Psoas muscle (tissue), 8 donors: Measurements from ENCODE around the gene OTOG. TPM values are rescaled to one million over a fixed set of nuclear protein-coding genes. Genes with fewer than 3 reads are reported as not detected.

Source experiments
- ATAC-seq, 4 donors: fragments of 200-7000 bp; cut with Tn5 transposase; one replicate each; pipeline ENCODE4 v1.9.1; 2020; ENCODE audit warnings: moderate library complexity in 3 of 4, mild to moderate bottlenecking in 2 of 4
- DNase-seq, 2 donors: peaks; one replicate each; pipeline ENCODE4 v3.0.0-alpha.2; 2020
- H3K27ac ChIP-seq: fragments of 200-600 bp; one replicate; pipeline ENCODE4 v1.8.0; 2022
- H3K27me3 ChIP-seq, 3 donors: fragments of 200-600 bp in 1 of 3; one replicate each; pipeline versions ENCODE4 v1.6.1 to v1.8.0; 2013 to 2022; ENCODE audit warnings: low read length in 2 of 3, mild to moderate bottlenecking in 2 of 3, moderate library complexity in 1 of 3; ENCODE audit not compliant: insufficient read depth in 3 of 3
- H3K36me3 ChIP-seq, 2 donors: fragments of 200-600 bp in 1 of 2; one replicate each; pipeline versions ENCODE4 v1.6.1 to v1.8.0; 2013 to 2022; ENCODE audit warnings: low read depth in 1 of 2, mild to moderate bottlenecking in 1 of 2, moderate library complexity in 1 of 2; ENCODE audit not compliant: insufficient read depth in 1 of 2
- H3K4me1 ChIP-seq: fragments of 200-600 bp; one replicate; pipeline ENCODE4 v1.8.0; 2022
- H3K4me3 ChIP-seq: fragments of 200-600 bp; one replicate; pipeline ENCODE4 v1.8.0; 2022; ENCODE audit warnings: mild to moderate bottlenecking
- H3K9me3 ChIP-seq: fragments of 200-600 bp; one replicate; pipeline ENCODE4 v1.8.0; 2022
- CTCF ChIP-seq: fragments of 200-600 bp; IDR thresholded peaks from one replicate; pipeline ENCODE4 v1.8.0; 2022; ENCODE audit warnings: antibody characterized with exemption
- WGBS, 3 donors: extraction: QIAGEN DNeasy Blood & Tissue Kit; methylation state at CpG; one replicate each; pipeline versions ENCODE4 v1.1.6 to v1.1.7; 2013; 5-methylcytosine and 5-hydroxymethylcytosine counted together
- intact Hi-C, 2 donors: fragments of 100-400 bp; cut with DNase I; formaldehyde crosslinking; loops; one replicate each; pipeline versions ENCODE4 v1.11.0 to v1.14.2; 2022
- polyA plus RNA-seq, 3 donors: library from polyadenylated mRNA; stranded (reverse); fragments of 200-250 nt; gene quantifications; one replicate each; pipeline ENCODE4 v1.2.3, GENCODE V29; 2013
- total RNA-seq, 4 donors: library from RNA; stranded (reverse); fragmentation: NEBNext Ultra II Directional in 2 of 4; extraction: Animal tissue kit (Norgen Biotek cat#: 25700) in 2 of 4; gene quantifications; one replicate each; pipeline versions ENCODE4 v1.2.1 to v1.2.4, GENCODE V29; 2021 to 2023
- donor health status: healthy with polysubstance abuse.
- donor health status: DM: no; HTN: no; CAD: no; lungs with moderate emphysema.
- donor health status: Bipolar disorder and iron deficiency.
- donor health status: healthy.
- donor health status: DM: yes; HTN: yes; CAD: no.
- donor health status: DM: no; HTN: no; CAD: no.
- donor health status: DM: no; HTN: no; CAD: no.
- donor health status: DM: yes; HTN: yes; CAD: no.

Gene OTOG
- total and polyA plus RNA-seq, 7 donors, result not detected

- Histone ChIP-seq H3K27me3 (no peaks in the 10 kb centered on the region), H3K4me1 (no peaks in the 10 kb centered on the region), H3K36me3 (no peaks in the 10 kb centered on the region), H3K27ac (no peak overlapping the region), H3K4me3 (no peak overlapping the region), H3K9me3 (no peaks in the 10 kb centered on the region)
- 86 to 91% (median 90%) methylated on average over 10 to 11 of the region's 11 CpGs for WGBS, 3 donors
- TF ChIP-seq CTCF, result no peak
- no peak for ATAC-seq
- intact Hi-C loops, result no loop called here
- no peak for DNase-seq
These were observed 55.3 kb downstream of the OTOG start for GRCh38 chr11:17602105-17603001.

- intact Hi-C loops, result no loop called here
- no peaks in the 10 kb centered on the region for H3K9me3 ChIP-seq
- no peaks in the 10 kb centered on the region for H3K27me3 ChIP-seq
- no peak for ATAC-seq
- H3K4me1 ChIP-seq, result no peaks in the 10 kb centered on the region
- 71 to 74% (median 73%) methylated on average over 10 of the region's 10 CpGs for WGBS, 3 donors
- no peak for DNase-seq
- H3K36me3 ChIP-seq, result no peaks in the 10 kb centered on the region
- no peak for TF ChIP-seq CTCF
- H3K4me3 ChIP-seq, result no peak overlapping the region
- H3K27ac ChIP-seq, result no peak overlapping the region
These were observed 56.2 kb downstream of the OTOG start for GRCh38 chr11:17603056-17603825.

- no peaks in the 10 kb centered on the region for H3K36me3 ChIP-seq
- no peaks in the 10 kb centered on the region for H3K9me3 ChIP-seq
- ATAC-seq (no peak), DNase-seq (peak in 1 of 2 donors; percentile 33)
- 84 to 94% (median 89%) methylated on average over 12 to 13 of the region's 13 CpGs for WGBS, 3 donors
- H3K4me3 ChIP-seq, result no peak overlapping the region
- TF ChIP-seq CTCF, result no peak
- intact Hi-C loops, result no loop called here
- no peak overlapping the region for H3K27ac ChIP-seq
- H3K4me1 ChIP-seq, result no peaks in the 10 kb centered on the region
- H3K27me3 ChIP-seq, result no peaks in the 10 kb centered on the region
These were observed 57.3 kb downstream of the OTOG start for GRCh38 chr11:17604201-17604914.

- TF ChIP-seq CTCF, result no peak
- Histone ChIP-seq H3K4me1 (no peaks in the 10 kb centered on the region), H3K4me3 (no peak overlapping the region), H3K9me3 (no peaks in the 10 kb centered on the region), H3K27ac (no peak overlapping the region), H3K27me3 (no peaks in the 10 kb centered on the region), H3K36me3 (no peaks in the 10 kb centered on the region)
- intact Hi-C loops, result no loop called here
- 81 to 93% (median 89%) methylated on average over 6 of the region's 6 CpGs for WGBS, 3 donors
- ATAC-seq (no peak), DNase-seq (peak in 1 of 2 donors; percentile 34)
These were observed 57.8 kb downstream of the OTOG start for GRCh38 chr11:17604915-17605233.
